ENCODE data around the gene P2RX2.
"Not testable (repeated sequence)": the region's sequence is repeated elsewhere in the genome, so short reads cannot be mapped to it uniquely, and the experiment has no call there.

P2RX2 gene

GRCh38 chr12:132582582-132583410 lies 35.8 kb upstream of the P2RX2 start:
- in situ Hi-C loops (cut with MboI; ENCODE audit: low sequenced_read_pairs), result no loop called here

GRCh38 chr12:132583411-132583710 lies 35.2 kb upstream of the P2RX2 start:
- in situ Hi-C loops (cut with MboI; ENCODE audit: low sequenced_read_pairs), result no loop called here

- in situ Hi-C loops (cut with MboI; ENCODE audit: low sequenced_read_pairs), result no loop called here
These were observed 34.8 kb upstream of the P2RX2 start for GRCh38 chr12:132583736-132584135.

- in situ Hi-C loops (cut with MboI; ENCODE audit: low sequenced_read_pairs), result no loop called here
These were observed 34.1 kb upstream of the P2RX2 start for GRCh38 chr12:132584429-132584828.

- in situ Hi-C loops (cut with MboI; ENCODE audit: low sequenced_read_pairs), result no loop called here
These were observed 33.4 kb upstream of the P2RX2 start for GRCh38 chr12:132585177-132585576.

GRCh38 chr12:132586929-132587328 lies 31.6 kb upstream of the P2RX2 start:
- in situ Hi-C loops (cut with MboI; ENCODE audit: low sequenced_read_pairs), result no loop called here

GRCh38 chr12:132587781-132588180 lies 30.8 kb upstream of the P2RX2 start:
- in situ Hi-C loops (cut with MboI; ENCODE audit: low sequenced_read_pairs), result no loop called here

GRCh38 chr12:132588319-132588718 lies 30.3 kb upstream of the P2RX2 start:
- in situ Hi-C loops (cut with MboI; ENCODE audit: low sequenced_read_pairs), result no loop called here

GRCh38 chr12:132588821-132589669 lies 29.5 kb upstream of the P2RX2 start:
- in situ Hi-C loops (cut with MboI; ENCODE audit: low sequenced_read_pairs), result no loop called here

GRCh38 chr12:132591107-132591935 lies 27.3 kb upstream of the P2RX2 start:
- in situ Hi-C loops (cut with MboI; ENCODE audit: low sequenced_read_pairs), result no loop called here

- in situ Hi-C loops (cut with MboI; ENCODE audit: low sequenced_read_pairs), result no loop called here
These were observed 26.1 kb upstream of the P2RX2 start for GRCh38 chr12:132592282-132592970.

- in situ Hi-C loops (cut with MboI; ENCODE audit: low sequenced_read_pairs), result no loop called here
These were observed 25.5 kb upstream of the P2RX2 start for GRCh38 chr12:132593071-132593470.

- in situ Hi-C loops (cut with MboI; ENCODE audit: low sequenced_read_pairs), result no loop called here
These were observed 25.1 kb upstream of the P2RX2 start for GRCh38 chr12:132593521-132593920.

GRCh38 chr12:132593938-132594358 lies 24.6 kb upstream of the P2RX2 start:
- in situ Hi-C loops (cut with MboI; ENCODE audit: low sequenced_read_pairs), result no loop called here

GRCh38 chr12:132595183-132595582 lies 23.4 kb upstream of the P2RX2 start:
- in situ Hi-C loops (cut with MboI; ENCODE audit: low sequenced_read_pairs), result no loop called here

- in situ Hi-C loops (cut with MboI; ENCODE audit: low sequenced_read_pairs), result no loop called here
These were observed 22.6 kb upstream of the P2RX2 start for GRCh38 chr12:132596016-132596415.

- in situ Hi-C loops (cut with MboI; ENCODE audit: low sequenced_read_pairs), result no loop called here
These were observed 21.0 kb upstream of the P2RX2 start for GRCh38 chr12:132597333-132598316.

- in situ Hi-C loops (cut with MboI; ENCODE audit: low sequenced_read_pairs), result not testable (repeated sequence)
These were observed 19.1 kb upstream of the P2RX2 start for GRCh38 chr12:132599502-132599901.
